ENCODE results near the gene SAP30BP.
A peak's percentile ranks its signal among the peaks of the same experiment; 100 is the strongest.

Gene SAP30BP

DNA sequence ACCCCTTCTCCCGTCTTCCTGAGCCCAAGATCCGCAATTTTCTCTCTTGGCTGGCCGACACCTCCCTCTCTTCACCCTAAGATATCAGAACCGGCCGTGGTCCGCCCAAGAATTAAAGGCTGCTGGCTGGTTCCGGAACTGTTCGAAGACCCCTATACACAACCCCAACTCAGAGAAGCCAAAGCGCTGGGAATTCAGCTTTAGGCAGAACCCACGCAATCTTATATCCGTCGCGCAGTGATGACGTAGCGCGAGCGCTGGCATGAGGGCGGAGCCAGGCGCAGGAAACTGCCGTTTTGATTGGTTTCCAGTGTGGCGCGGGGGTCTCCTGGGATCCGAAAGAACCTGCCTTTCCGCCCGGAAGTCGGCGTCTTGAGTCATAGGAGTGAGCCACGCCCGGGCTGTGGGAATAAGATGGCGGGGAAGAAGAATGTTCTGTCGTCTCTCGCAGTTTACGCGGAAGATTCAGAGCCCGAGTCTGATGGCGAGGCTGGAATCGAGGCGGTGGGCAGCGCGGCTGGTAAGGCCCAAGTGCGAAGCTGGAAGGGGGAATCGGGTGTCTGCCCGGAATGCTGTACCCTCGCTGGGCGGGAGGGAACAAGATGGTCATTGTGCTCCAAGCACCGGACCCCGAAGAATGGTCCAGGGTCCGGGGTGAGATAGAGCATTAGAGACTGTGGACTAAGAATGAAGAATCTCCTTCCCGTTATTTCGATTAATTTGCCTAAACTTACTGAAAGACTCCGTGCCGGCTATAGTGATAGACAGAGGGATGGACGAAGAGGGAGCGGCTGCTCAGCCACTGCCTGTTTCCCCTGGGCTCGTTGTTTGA is at the start of gene SAP30BP, which contains the start of gene RECQL5:
SAP30BP (plus strand) TSS at position 380 of the 832 bp plus-strand sequence; CDS start at position 415, 35 bp downstream.
RECQL5 (minus strand) TSS at position 196 of the 832 bp plus-strand sequence. CDS start 597 bp downstream, outside the sequence.
- no peaks in the 10 kb centered on the region for H3K9me3 ChIP-seq (ENCODE audit: insufficient read depth, low read length)
- H3K9ac ChIP-seq (ENCODE audit: low read length): peak within 1 kb of the TSS; percentile 76
- no peak within 1 kb of the TSS for H2AFZ ChIP-seq (ENCODE audit: low read depth, low read length, severe bottlenecking)
- H3K36me3 ChIP-seq (ENCODE audit: low read length): peaks cover 18% of the 10 kb centered on the region; the same call in 1 of the 2 replicates
- H3K27me3 ChIP-seq (ENCODE audit: low read length): no peaks in the 10 kb centered on the region
- peak within 1 kb of the TSS; percentile 96 for H3K27ac ChIP-seq (ENCODE audit: low read depth, low read length)
- peak within 1 kb of the TSS; percentile 95 for H3K4me3 ChIP-seq (ENCODE audit: insufficient read depth, low read length, poor library complexity, severe bottlenecking)
- H3K4me2 ChIP-seq (ENCODE audit: low read depth, low read length, poor library complexity, severe bottlenecking): peak within 1 kb of the TSS; percentile 98
- TF ChIP-seq, protein P1, sequence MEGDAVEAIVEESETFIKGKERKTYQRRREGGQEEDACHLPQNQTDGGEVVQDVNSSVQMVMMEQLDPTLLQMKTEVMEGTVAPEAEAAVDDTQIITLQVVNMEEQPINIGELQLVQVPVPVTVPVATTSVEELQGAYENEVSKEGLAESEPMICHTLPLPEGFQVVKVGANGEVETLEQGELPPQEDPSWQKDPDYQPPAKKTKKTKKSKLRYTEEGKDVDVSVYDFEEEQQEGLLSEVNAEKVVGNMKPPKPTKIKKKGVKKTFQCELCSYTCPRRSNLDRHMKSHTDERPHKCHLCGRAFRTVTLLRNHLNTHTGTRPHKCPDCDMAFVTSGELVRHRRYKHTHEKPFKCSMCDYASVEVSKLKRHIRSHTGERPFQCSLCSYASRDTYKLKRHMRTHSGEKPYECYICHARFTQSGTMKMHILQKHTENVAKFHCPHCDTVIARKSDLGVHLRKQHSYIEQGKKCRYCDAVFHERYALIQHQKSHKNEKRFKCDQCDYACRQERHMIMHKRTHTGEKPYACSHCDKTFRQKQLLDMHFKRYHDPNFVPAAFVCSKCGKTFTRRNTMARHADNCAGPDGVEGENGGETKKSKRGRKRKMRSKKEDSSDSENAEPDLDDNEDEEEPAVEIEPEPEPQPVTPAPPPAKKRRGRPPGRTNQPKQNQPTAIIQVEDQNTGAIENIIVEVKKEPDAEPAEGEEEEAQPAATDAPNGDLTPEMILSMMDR (IDR thresholded peaks at IDR 0.05; ENCODE audit: insufficient read depth, low read length, poor library complexity, severe bottlenecking): no peak
- no peak for TF ChIP-seq EZH2phosphoT487 (conservative IDR thresholded peaks at IDR 0.05; ENCODE audit: low read length)
- peaks cover 62% of the 10 kb centered on the region for H3K79me2 ChIP-seq (ENCODE audit: insufficient read depth, low read length)
- H4K20me1 ChIP-seq (ENCODE audit: low read depth, low read length): no peaks in the 10 kb centered on the region
- no peaks in the 10 kb centered on the region for H3K9me2 ChIP-seq (replicated peaks; ENCODE audit: insufficient read depth, low read length)
- H3F3A ChIP-seq (ENCODE audit: insufficient read depth): peaks cover 31% of the 10 kb centered on the region

DNA sequence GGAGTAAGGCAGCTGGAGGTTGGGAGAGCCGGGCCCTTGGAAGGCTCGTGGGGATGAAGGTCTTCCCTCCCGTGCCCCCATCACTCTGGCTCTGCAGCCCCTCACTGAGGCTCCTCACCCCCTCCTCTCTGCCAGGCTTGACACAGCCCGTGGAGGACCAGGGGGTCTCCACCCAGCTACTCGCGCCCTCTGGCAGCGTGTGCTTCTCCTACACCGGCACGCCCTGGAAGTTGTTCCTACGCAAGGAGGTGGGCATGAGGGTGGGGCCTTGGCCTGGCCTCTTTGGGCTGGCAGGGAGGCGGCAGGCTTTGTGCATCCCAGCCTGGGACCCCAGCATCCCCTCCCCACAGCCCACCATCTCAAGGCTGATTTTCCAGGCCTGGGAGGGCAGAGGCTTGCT is 49.5 kb upstream of the SAP30BP start:
- Histone ChIP-seq H3F3A (ENCODE audit: insufficient read depth) (no peaks in the 10 kb centered on the region), H3K79me2 (ENCODE audit: insufficient read depth, low read length) (no peaks in the 10 kb centered on the region), H3K4me3 (ENCODE audit: insufficient read depth, low read length, poor library complexity, severe bottlenecking) (no peak overlapping the region), H3K27me3 (ENCODE audit: low read length) (no peaks in the 10 kb centered on the region), H3K9me2 (replicated peaks; ENCODE audit: insufficient read depth, low read length) (no peaks in the 10 kb centered on the region), H3K4me2 (ENCODE audit: low read depth, low read length, poor library complexity, severe bottlenecking) (no peak overlapping the region), H2AFZ (ENCODE audit: low read depth, low read length, severe bottlenecking) (no peak overlapping the region), H3K9me3 (ENCODE audit: insufficient read depth, low read length) (no peaks in the 10 kb centered on the region), H4K20me1 (ENCODE audit: low read depth, low read length) (no peaks in the 10 kb centered on the region), H3K9ac (ENCODE audit: low read length) (no peak overlapping the region), H3K27ac (ENCODE audit: low read depth, low read length) (no peak overlapping the region), H3K36me3 (ENCODE audit: low read length) (no peaks in the 10 kb centered on the region)
- TF ChIP-seq, protein P1 (IDR thresholded peaks at IDR 0.05; ENCODE audit: insufficient read depth, low read length, poor library complexity, severe bottlenecking): no peak
- TF ChIP-seq EZH2phosphoT487 (conservative IDR thresholded peaks at IDR 0.05; ENCODE audit: low read length): no peak

DNA sequence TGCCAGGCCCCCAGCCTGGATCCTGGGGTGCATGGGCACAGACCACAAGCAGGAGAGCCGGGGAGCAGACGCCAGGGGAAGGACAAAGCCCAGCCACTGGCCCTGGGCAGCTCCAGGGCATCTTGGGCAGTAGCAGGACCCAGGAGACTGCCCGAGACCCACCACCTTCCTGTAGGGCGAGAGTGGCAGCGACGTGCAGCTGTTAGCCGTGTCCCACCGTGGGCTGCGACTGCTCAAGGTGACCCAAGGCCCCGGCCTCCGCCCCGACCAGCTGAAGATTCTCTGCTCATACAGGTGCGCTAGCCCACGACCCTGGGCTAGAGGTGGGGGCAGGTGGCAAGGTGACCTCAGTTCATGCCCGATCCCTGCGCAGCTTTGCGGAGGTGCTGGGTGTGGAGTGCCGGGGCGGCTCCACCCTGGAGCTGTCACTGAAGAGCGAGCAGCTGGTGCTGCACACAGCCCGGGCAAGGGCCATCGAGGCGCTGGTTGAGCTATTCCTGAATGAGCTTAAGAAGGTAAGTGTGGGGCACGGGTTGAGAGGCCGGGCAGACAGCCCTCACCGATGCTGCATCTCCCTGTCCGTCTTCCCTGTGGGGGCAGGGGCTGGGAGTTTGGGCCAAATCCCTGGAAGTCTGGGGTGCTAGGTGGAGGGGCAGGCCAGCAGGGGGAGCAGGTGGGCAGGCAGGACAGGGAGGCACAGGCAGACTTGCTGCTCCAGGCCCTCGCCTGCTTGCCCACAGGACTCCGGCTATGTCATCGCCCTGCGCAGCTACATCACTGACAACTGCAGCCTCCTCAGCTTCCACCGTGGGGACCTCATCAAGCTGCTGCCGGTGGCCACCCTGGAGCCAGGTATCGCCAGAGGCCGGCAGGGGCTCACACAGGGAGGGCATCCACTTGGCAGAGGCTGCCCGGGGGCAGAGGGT is 47.4 kb upstream of the SAP30BP start:
- TF ChIP-seq, protein P1 (IDR thresholded peaks at IDR 0.05; ENCODE audit: insufficient read depth, low read length, poor library complexity, severe bottlenecking): peak; percentile 48
- TF ChIP-seq EZH2phosphoT487 (conservative IDR thresholded peaks at IDR 0.05; ENCODE audit: low read length): no peak
- no peak overlapping the region for H3K4me3 ChIP-seq (ENCODE audit: insufficient read depth, low read length, poor library complexity, severe bottlenecking)
- H4K20me1 ChIP-seq (ENCODE audit: low read depth, low read length): no peaks in the 10 kb centered on the region
- H3K27ac ChIP-seq (ENCODE audit: low read depth, low read length): no peak overlapping the region
- H3K9ac ChIP-seq (ENCODE audit: low read length): no peak overlapping the region
- no peaks in the 10 kb centered on the region for H3K9me3 ChIP-seq (ENCODE audit: insufficient read depth, low read length)
- no peaks in the 10 kb centered on the region for H3F3A ChIP-seq (ENCODE audit: insufficient read depth)
- H2AFZ ChIP-seq (ENCODE audit: low read depth, low read length, severe bottlenecking): no peak overlapping the region
- H3K79me2 ChIP-seq (ENCODE audit: insufficient read depth, low read length): no peaks in the 10 kb centered on the region
- H3K9me2 ChIP-seq (replicated peaks; ENCODE audit: insufficient read depth, low read length): no peaks in the 10 kb centered on the region
- H3K27me3 ChIP-seq (ENCODE audit: low read length): no peaks in the 10 kb centered on the region
- no peaks in the 10 kb centered on the region for H3K36me3 ChIP-seq (ENCODE audit: low read length)
- no peak overlapping the region for H3K4me2 ChIP-seq (ENCODE audit: low read depth, low read length, poor library complexity, severe bottlenecking)

All from SU-DHL-6 (cell line).